Sigmoid colon (tissue), 7 donors: ENCODE data around the gene COQ10B. TPM values are rescaled to one million over a fixed set of nuclear protein-coding genes. Genes with fewer than 3 reads are reported as not detected.

Experiments used
- DNase-seq: peaks from one replicate; pipeline ENCODE4 v3.0.0-alpha.2; 2019
- H3K27ac ChIP-seq, 4 donors: fragments of 200-600 bp; sonication (generic); one replicate each; pipeline ENCODE4 v1.5.1; 2016 to 2019; ENCODE audit warnings: mild to moderate bottlenecking in 1 of 4
- H3K27me3 ChIP-seq, 3 donors: fragments of 200-600 bp; sonication (generic); one replicate each; pipeline ENCODE4 v1.5.1; 2019; ENCODE audit warnings: mild to moderate bottlenecking in 1 of 3
- H3K36me3 ChIP-seq, 4 donors: fragments of 200-600 bp; sonication (generic); one replicate each; pipeline ENCODE4 v1.5.1; 2016 to 2019
- H3K4me1 ChIP-seq, 4 donors: fragments of 200-600 bp; sonication (generic); one replicate each; pipeline ENCODE4 v1.5.1; 2017 to 2019
- H3K4me3 ChIP-seq, 4 donors: fragments of 200-600 bp; sonication (generic); one replicate each; pipeline ENCODE4 v1.5.1; 2017 to 2019; ENCODE audit warnings: mild to moderate bottlenecking in 2 of 4, moderate library complexity in 1 of 4
- H3K9me3 ChIP-seq, 4 donors: fragments of 200-600 bp in 3 of 4; sonication (generic) in 3 of 4; one replicate each; pipeline versions ENCODE4 v1.5.1 to v1.6.1; 2013 to 2019
- EP300 ChIP-seq, 4 donors: sonication (generic); formaldehyde crosslinking; IDR thresholded peaks; one replicate each; pipeline ENCODE4 v1.6.1; 2017; ENCODE audit warnings: antibody characterized with exemption in 4 of 4
- POLR2A ChIP-seq, 2 donors: fragments of 450-650 bp; IDR thresholded peaks; one replicate each; pipeline ENCODE4 v1.6.1; 2016; ENCODE audit warnings: antibody characterized with exemption in 2 of 2, mild to moderate bottlenecking in 2 of 2, moderate library complexity in 2 of 2
- POLR2AphosphoS5 ChIP-seq, 4 donors: sonication (generic); formaldehyde crosslinking; IDR thresholded peaks; one replicate each; pipeline ENCODE4 v1.6.1; 2017; ENCODE audit warnings: antibody characterized with exemption in 4 of 4
- WGBS, 2 donors: extraction: QIAGEN DNeasy Blood & Tissue Kit; methylation state at CpG; one replicate each; pipeline ENCODE4 v1.1.7; 2013; 5-methylcytosine and 5-hydroxymethylcytosine counted together
- intact Hi-C: fragments of 100-400 bp; cut with DNase I; formaldehyde crosslinking; loops from one replicate; pipeline ENCODE4 v1.15.1; 2023
- polyA plus RNA-seq, 3 donors: library from polyadenylated mRNA; stranded (reverse); fragments of 200-250 nt; gene quantifications; one replicate each; pipeline ENCODE4 v1.2.3, GENCODE V29; 2013
- total RNA-seq, 4 donors: library from RNA; depleted of rRNA; stranded (reverse); fragments of >200 nt; gene quantifications; one replicate each; pipeline ENCODE4 v1.1.0, GENCODE V29; 2016
- TF ChIP-seq, protein P1 (sequence below), 4 experiments: fragments of 450-650 bp in 3 of 4; fragments of 200-600 bp in 1 of 4; IDR thresholded peaks; one replicate each; pipeline ENCODE4 v1.5.1; 2016 to 2019; ENCODE audit warnings: antibody characterized with exemption in 4 of 4, mild to moderate bottlenecking in 3 of 4, moderate library complexity in 2 of 4
- donor health status: healthy with polysubstance abuse.
- donor health status: Bipolar disorder and iron deficiency.
- donor health status: healthy.

COQ10B gene
- total and polyA plus RNA-seq, 7 donors = 15.1 to 77.9 (median 35.0) TPM

GRCh38 chr2:197434541-197435513, 18.5 kb upstream of the COQ10B start, which contains the start of gene SF3B1:
Gene SF3B1, minus strand, starts transcription at chr2:197435028. Its CDS starts 29 bp downstream, at chr2:197434999.
- 0% methylated on average over 74 of the region's 74 CpGs for WGBS, 2 donors
- no peaks in the 10 kb centered on the region for H3K9me3 ChIP-seq
- intact Hi-C loops = loop anchor here (1.0 to 5.0 kb wide), 3 partner anchors 18 to 82 kb away; partner anchors contain the start of genes COQ10B, HSPD1 and MOB4
- TF ChIP-seq POLR2A (IDR thresholded peaks at IDR 0.05) (peak; percentile 90 to 93), EP300 (IDR thresholded peaks at IDR 0.05) (peak in 1 of 4 donors; percentile 82), POLR2AphosphoS5 (IDR thresholded peaks at IDR 0.05) (peak; percentile 94 to 98 (median 97))
- TF ChIP-seq, protein P1, sequence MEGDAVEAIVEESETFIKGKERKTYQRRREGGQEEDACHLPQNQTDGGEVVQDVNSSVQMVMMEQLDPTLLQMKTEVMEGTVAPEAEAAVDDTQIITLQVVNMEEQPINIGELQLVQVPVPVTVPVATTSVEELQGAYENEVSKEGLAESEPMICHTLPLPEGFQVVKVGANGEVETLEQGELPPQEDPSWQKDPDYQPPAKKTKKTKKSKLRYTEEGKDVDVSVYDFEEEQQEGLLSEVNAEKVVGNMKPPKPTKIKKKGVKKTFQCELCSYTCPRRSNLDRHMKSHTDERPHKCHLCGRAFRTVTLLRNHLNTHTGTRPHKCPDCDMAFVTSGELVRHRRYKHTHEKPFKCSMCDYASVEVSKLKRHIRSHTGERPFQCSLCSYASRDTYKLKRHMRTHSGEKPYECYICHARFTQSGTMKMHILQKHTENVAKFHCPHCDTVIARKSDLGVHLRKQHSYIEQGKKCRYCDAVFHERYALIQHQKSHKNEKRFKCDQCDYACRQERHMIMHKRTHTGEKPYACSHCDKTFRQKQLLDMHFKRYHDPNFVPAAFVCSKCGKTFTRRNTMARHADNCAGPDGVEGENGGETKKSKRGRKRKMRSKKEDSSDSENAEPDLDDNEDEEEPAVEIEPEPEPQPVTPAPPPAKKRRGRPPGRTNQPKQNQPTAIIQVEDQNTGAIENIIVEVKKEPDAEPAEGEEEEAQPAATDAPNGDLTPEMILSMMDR (IDR thresholded peaks at IDR 0.05) = no peak
- peak; percentile 99 for DNase-seq
- H3K4me3 ChIP-seq = peak within 1 kb of the TSS; percentile 86 to 98 (median 92)
- H3K36me3 ChIP-seq = no peaks in the 10 kb centered on the region
- peak within 1 kb of the TSS; percentile 91 to 98 (median 97) for H3K27ac ChIP-seq
- peaks cover 0 to 50% (median 45%) of the 10 kb centered on the region in 4 donors for H3K4me1 ChIP-seq
- H3K27me3 ChIP-seq = no peaks in the 10 kb centered on the region

DNA sequence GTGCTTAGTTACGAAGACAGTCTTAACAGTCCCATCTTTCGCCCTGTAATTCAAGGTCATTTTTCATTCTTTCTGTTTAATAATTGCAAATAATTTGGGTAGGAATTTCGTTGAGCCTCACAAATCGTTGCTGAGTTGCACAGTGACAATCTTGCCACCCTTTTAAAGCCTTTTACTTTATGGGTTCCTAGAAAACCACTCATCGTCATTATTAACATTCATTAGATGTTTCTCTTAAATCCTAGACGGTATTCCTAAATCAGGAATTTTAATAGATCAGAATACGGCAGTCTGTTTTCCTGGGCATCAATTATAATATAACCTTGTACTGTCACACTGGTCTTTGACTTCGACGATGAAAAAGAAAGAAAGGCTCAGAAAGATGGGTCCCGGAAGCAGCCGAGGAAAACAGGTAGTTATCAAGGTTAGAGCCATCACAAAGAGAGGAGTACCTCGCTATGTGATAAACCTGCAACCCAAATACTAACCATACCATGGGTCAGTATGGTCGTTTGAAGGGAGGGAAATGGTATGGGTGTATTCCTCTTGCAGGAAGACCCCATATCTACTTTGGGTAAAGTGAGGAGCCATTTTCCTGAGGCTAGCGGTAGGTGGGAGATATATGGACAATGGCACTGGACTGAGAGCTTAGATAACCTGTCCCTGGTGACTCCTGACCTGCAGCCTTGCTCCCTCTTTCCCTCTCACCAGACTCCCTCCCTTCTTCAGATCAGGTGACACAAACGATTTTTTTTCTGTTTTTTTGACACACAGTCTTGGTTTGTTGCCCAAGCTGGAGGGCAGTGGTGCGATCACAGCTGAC, 17.5 kb upstream of the COQ10B start:
- Histone ChIP-seq H3K36me3 (no peaks in the 10 kb centered on the region), H3K27me3 (no peaks in the 10 kb centered on the region), H3K4me1 (peaks cover 0 to 40% (median 37%) of the 10 kb centered on the region in 4 donors), H3K27ac (peak overlapping the region; percentile 91 to 98 (median 97)), H3K9me3 (no peaks in the 10 kb centered on the region), H3K4me3 (peak overlapping the region; percentile 86 to 98 (median 92))
- intact Hi-C loops = loop anchor here (5.0 kb wide), 1 partner anchor 61 kb away; the partner anchor contains the start of gene HSPD1
- WGBS, 2 donors = 13 to 28% methylated on average over 16 of the region's 16 CpGs
- no peak for TF ChIP-seq POLR2A (IDR thresholded peaks at IDR 0.05)
- TF ChIP-seq POLR2AphosphoS5 (IDR thresholded peaks at IDR 0.05) = no peak
- TF ChIP-seq EP300 (IDR thresholded peaks at IDR 0.05) = no peak
- TF ChIP-seq, protein P1 (IDR thresholded peaks at IDR 0.05) = no peak
- no peak for DNase-seq

DNA sequence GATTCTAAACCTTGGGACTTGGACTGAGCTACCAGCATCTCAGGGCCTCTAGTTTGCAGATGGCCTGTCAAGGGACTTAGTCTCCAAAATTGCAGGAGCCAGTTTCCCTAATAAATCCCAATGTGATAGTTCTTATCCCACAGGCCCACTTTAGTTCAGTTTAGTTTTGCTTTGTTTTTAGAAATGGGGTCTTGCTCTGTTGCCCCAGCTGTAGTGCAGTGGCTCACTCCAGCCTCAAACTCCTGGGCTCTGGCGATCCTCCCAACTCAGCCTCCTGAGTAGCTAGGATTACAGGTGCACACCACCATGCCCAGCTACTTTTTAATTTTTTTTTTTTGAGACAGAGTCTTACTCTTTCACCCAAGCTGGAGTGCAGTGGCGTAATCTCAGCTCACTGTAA, 16.0 kb upstream of the COQ10B start:
- Histone ChIP-seq H3K4me1 (peaks cover 0 to 26% (median 23%) of the 10 kb centered on the region in 4 donors), H3K27ac (no peak overlapping the region), H3K36me3 (no peaks in the 10 kb centered on the region), H3K4me3 (no peak overlapping the region), H3K9me3 (no peaks in the 10 kb centered on the region), H3K27me3 (no peaks in the 10 kb centered on the region)
- WGBS, 2 donors = 97% methylated on average over 2 of the region's 2 CpGs
- intact Hi-C loops = loop anchor here (5.0 kb wide), 1 partner anchor 60 kb away; the partner anchor contains the start of gene HSPD1
- TF ChIP-seq POLR2A (IDR thresholded peaks at IDR 0.05) (no peak), POLR2AphosphoS5 (IDR thresholded peaks at IDR 0.05) (no peak), EP300 (IDR thresholded peaks at IDR 0.05) (no peak)
- TF ChIP-seq, protein P1 (IDR thresholded peaks at IDR 0.05) = no peak
- DNase-seq = no peak

DNA sequence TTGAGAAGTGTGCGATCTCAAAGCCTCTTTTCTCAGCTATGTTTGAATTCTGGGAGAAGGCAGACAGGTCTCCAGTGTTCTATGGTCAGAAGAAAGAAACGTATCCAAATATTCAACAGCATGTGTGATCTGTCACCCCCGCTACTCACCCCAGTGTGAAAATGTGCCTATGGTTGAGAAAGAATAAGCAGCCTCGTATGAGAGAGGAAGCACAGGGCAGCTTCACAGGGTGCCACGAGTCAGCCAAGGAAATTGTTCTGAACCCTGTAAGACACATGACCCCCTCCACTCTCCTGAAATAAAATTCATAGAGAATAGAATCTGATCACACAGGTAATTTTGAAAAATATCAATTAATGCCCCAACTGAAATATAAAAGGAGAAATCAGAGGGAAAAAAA, 10.5 kb upstream of the COQ10B start:
- DNase-seq = no peak
- TF ChIP-seq POLR2A (IDR thresholded peaks at IDR 0.05) = no peak
- TF ChIP-seq, protein P1 (IDR thresholded peaks at IDR 0.05) = no peak
- TF ChIP-seq EP300 (IDR thresholded peaks at IDR 0.05) = no peak
- no peak for TF ChIP-seq POLR2AphosphoS5 (IDR thresholded peaks at IDR 0.05)
- H3K36me3 ChIP-seq = no peaks in the 10 kb centered on the region
- H3K4me1 ChIP-seq = no peaks in the 10 kb centered on the region
- H3K27me3 ChIP-seq = no peaks in the 10 kb centered on the region
- H3K9me3 ChIP-seq = no peaks in the 10 kb centered on the region
- H3K27ac ChIP-seq = peak overlapping the region in 1 of 4 donors; percentile 32
- H3K4me3 ChIP-seq = no peak overlapping the region
- intact Hi-C loops = no loop called here
- 68 to 88% methylated on average over 5 of the region's 5 CpGs for WGBS, 2 donors
